CD4-positive, alpha-beta T cell treated with Interferon alpha-2 for 1 hour (primary cell): Measurements from ENCODE around the gene CCDC88C.
A peak's percentile ranks its signal among the peaks of the same experiment; 100 is the strongest.
"Not testable (repeated sequence)": the region's sequence is repeated elsewhere in the genome, so short reads cannot be mapped to it uniquely, and the experiment has no call there.

Experiments used
- DNase-seq, 2 donors: peaks; one replicate each; pipeline ENCODE4 v3.0.0-alpha.2; 2020 to 2022

The CCDC88C gene

DNA sequence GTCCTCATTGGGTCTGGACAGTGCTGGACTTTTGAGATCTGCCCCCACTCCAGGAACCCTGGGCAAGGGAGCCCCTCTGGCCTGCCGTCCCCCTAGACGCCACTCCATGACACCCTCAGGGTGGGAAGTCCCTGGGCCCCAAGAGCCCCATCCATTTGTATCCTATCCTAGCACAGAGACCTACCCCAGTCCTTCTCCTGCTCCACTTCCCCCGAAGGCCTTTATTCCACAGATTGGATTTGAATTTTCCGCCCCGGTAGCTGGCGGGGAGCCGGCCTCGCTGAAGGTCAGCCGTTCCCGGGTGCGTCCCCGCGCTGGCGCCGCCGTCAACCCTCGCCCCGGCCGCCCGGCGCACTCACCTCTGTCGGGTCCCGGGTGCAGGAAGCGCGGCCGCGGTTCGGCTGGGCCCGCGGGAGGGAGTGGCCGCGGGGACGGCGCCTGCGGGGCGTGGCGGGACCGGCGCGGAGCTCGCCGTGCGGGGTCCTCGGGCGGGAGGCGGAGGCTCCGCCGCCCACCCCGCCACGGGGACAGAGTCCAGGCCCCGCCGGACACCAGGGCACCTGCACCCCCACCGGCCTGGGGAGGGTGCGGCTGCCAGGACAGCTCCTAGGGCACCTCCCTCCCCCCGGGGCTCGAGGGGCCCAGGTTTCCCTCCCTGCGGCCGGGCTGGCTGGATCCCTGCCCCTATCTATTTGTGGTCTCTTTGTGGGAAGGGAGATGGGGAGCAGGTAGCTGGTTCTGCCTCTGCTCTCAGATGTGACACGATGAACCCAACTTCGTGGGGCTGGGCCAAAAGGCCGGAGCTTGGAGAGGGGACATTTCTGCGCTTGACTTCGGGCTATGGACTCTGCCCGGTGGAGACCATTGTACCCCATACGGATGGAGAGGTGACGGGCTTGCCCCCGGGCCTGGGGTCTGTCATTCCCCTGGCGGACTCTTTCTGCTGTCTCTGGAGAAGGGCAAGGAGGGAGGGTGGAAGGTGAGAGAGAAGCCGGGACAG is 153.2 kb downstream of the CCDC88C start:
- DNase-seq, result peak in 1 of 2 donors; percentile 47

DNA sequence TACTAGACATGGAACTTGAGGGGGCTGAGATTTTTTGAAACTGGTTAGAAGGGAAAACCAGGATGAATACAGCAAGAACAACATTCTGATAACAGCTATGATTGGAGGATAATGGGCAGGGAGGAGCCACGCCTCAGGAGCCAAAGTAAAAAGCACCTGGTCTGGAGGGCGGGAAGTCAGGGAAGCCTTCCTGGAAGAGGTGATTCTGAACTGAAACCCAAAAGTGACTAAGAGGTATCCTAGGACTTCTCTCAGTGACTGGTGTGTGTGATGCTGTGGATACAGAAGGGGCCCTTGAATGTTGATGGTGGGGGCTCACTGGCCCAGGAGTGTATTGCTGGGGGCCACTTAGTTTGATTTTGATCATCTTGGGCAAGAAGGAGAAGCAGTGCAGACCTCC is 154.3 kb downstream of the CCDC88C start:
- DNase-seq, result no peak

DNA sequence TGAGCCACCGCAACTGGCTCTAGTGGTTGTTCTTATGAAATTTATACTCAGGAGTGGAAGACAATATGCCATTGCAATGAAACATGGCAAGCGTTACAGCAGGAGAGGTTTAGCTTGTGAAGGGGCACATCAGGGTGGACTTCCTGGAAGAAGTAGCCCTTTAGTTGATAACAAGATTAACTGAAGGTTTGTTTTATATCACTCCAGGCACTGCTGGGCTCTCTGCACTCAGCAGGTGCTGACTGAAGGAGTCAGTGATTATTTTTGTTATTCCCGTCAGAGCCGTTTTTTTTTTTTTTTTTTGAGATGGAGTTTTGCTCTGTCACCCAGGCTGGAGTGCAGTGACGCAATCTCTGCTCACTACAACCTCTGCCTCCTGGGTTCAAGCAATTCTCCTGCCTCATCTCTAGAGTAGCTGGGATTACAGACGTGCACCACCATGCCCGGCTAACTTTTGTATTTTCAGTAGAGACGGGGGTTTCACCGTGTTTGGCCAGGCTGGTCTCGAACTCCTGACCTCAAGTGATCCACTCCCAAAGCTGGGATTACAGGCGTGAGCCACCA is 155.6 kb downstream of the CCDC88C start:
- DNase-seq, result no peak

DNA sequence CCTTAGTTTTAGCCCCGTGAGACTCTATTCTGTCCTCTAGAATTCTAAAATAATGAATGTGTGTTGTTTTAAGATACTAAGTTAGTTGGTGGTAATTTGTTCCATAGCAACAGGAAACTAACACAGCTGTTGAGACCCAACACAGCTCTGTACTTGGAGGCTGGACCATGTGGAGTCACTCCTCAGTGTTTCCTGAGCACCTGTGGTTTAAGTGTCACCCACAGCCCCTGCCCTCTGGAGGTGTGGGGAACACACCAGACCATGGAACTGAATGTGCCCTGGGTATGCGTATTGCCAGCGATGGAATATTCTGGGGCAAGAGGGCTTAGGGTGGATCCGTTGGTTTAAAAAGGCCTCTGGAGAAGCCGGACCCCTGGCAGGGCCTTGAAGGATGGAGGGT is 156.5 kb downstream of the CCDC88C start:
- DNase-seq, result peak; percentile 36 to 55

DNA sequence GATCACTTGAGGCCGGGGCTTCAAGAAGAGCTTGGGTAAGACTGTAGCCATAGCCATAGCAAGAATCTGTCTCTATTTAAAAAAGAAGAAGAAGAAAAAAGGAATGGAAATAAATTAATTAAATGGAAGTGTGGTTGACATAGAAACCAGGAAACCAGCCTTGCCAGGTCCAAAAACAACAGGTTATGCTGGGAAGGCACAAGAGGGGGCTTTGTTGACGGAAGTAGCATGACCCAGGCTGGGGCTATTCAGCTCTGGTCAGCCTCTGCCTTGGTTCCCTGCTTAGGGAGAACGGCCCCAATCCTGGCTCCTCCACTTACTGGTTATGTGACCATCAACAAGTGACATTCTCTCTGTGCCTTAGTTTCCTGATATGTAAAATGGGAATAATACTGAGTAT is 158.7 kb downstream of the CCDC88C start:
- DNase-seq, result no peak

DNA sequence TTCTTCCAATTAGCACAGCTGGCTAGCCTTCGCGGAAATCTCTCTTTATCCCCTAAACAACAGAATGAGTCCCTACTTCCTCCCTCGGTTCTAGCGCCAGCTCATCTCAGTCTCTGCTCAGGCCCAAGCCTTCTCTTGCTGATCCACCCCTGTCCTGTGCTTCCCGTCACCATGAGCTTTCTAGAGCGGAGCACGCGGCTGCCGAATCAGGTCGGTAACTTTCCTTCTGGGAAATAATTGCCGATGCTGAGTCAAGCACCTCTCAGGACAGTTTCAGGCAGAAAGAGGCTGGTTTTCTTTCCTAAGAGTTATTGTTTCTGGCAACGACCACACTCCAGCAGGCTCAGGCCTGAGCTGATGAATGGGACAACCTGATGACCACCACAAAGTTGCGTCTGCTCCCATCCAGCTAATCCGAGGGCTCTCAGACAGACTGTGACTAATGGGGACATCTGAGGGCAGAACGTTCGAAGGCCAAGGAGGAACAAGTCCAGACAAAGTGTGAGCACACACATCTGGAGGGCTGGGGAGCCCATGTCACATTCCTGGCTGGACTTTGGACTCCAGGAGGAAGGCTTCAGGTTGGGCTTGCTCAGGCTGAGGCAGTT is 159.5 kb downstream of the CCDC88C start:
- no peak for DNase-seq

DNA sequence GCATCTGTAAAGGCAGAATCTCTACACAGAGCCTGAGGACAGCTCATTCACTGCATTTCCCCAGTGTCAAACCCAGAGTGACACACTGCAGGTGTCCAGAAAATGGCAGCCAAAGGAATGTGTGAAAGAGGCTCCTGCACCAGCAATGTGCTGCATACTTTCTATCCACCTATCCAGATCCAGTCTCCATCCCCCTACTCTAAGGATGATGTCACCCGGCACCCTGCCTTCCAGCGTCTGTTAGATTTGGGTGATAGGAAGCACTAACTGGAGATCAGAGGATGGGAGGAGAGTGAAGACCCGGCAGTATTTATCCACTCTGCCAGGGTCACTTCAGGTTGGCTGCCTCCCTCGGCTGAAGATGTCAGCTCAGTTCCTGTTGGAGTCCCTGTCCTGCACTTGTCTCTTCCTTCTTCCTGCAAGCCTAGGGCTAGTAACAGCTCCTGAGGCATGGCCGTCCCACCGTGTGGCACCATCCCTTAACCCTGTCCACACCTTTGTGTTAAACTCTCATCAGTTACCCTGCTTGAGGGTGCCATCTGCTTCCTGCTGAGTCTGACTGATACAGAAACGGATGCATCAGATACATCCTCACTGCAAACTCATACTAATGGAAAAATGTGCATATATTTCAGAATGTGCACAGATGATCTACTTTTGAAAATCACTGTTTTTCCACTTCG is 160.2 kb downstream of the CCDC88C start:
- DNase-seq, result no peak

DNA sequence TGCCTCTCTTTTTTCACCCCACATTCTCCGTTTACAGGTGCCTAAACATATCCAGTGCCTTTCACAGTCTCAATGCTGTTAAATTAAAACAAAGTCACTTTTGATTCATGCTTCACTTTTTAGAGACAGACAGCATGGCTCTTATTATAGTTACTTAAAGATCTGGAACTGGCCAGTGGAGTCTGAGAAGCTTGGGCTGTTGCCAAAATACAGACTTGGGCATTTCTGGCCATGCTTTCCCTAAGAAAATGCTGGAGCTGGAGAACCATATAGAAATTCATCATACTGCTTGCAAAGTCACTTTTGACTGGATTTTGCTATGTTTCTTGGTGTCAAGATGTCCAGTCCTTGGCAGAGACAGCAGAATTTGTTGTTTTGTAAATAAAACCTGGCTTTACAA is 161.0 kb downstream of the CCDC88C start:
- no peak for DNase-seq

DNA sequence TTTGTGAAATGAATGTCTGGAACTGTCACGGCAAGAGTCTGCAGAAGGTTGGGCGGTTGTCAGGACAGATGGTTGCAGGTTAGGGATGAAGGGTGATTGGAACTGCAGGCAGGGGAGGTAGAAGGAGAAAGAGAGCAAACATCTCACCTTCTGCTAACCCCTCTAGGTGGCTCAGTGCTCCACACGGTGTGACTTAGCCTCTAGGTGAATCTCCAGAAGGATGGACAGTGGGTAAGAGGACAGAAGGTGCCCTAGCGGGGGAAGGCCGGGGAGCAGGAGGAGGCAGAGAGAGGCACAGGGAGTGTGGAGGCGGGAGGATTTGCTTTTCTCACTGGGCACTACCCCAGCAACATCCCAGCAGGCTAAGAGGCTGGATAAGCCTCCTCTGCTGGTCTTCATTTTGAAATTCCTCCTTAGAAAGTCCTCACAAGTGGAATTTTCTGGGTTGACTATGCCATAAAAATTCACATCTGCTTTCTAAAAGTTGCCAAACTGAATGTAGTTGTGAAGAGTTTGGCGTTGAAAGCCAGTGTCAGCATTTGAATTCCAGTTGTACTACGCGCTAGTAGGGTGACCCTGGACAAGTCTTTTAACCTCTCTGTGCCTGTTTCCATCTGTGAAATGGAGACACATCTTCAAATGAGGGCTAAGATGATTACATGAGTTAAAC is 162.5 kb downstream of the CCDC88C start:
- DNase-seq, result no peak

DNA sequence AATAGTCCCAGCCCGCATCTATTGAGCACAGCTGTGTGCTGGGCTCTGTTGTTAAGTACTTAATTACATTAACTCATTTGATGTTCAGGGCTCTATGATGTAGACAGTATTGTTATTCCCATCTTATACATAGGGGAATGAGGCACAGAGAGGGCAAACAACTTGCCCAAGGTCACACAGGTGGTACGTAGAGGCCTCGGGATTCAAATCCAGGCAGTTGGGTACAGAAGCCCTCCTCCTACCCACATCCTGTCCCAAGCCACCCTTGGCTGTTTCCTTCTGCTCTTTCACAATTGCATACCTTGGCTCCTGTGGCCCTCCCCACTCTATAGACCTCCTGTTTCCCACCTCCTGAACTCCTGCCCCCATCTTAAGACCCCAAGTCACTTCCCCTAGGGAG is 163.2 kb downstream of the CCDC88C start:
- DNase-seq, result peak in 1 of 2 donors; percentile 48

DNA sequence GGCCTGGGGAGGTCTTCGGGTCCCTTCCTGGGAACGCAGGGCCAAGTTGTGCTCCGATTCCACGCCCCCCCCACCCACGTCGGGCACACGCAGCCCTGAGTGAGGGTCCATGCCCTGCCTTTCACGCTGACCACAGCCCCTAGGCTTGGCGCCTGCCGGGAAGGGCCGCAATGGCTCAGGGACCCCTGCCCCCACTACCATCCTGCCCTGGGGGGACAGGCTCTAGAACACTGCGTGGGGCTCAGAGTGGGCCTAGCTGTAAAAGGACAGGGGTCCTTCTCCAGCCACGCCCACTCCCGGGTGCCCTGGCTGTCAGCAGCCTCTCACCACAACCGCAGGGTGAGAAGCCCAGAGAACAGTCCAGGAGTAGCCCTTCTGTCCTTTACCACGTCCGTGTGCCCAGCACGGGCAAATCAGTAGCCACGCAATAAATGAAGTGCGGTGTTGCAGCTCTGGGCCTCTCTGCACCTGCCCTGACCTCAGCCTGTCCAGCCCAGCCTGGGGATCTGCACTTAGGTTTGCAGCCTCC is 163.8 kb downstream of the CCDC88C start:
- no peak for DNase-seq

DNA sequence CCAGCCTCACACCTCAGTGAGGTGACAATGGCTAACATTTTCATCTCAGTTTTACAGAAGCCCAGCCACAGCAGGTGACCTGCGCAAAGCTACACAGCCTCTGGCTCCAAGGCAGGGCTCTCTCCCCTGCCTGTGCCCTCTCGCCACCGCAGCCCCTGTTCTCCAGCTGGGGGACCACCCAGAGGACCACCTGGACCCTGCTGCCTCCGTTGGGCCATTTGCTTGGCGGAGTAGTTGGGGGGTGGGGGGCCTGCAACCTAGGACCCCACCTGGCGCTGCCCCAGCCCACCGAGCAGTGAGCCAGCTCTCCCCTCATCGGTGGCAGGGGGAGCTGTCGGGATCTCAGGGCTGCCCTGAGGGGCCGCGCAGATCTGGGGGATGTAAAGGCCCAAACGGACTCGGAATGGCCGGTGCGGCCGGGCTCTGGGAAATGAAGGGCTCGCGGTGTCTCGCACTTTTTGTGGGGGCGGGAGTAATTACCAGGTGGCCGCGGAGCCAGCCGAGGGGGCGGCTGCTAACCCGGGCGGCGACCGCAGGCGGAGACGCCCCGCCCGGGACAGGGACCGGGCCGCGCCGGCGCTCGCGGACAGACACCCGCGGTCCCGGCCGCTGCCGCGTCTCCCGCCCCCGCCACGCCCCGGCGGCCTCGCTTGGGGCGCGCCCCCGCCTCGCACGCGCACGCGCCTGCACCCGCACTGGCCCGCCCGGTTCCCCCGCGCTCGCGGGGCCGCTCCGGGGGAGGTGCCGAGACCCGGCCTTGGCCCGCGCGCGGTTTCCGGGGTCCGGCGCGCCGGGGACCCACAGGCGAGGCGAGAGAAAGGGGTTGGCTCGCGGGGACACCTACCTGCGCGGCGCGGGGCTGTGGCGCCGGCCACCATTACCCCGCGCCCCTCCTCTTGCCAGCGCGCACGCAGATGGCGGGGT is 164.5 kb downstream of the CCDC88C start:
- peak; percentile 30 to 71 for DNase-seq

DNA sequence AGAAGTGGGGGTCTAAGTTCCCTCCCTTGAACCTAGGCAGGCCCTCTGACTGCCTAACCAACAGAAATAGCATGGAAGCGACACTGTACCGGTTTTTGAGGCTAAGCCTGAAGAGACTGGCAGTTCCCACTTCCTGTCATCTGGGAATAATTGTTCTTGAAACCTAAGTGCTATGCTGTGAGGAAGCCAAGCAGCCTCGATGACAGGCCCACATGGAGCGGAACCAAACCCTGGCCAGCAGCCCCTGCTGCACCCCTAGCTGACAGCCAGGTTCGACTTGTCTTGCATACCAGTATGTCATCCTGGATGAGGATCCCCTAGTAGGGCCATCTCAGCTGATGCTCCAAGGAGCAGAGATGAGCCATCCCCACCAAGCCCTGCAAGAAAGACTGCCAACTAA is 166.7 kb downstream of the CCDC88C start:
- no peak for DNase-seq

DNA sequence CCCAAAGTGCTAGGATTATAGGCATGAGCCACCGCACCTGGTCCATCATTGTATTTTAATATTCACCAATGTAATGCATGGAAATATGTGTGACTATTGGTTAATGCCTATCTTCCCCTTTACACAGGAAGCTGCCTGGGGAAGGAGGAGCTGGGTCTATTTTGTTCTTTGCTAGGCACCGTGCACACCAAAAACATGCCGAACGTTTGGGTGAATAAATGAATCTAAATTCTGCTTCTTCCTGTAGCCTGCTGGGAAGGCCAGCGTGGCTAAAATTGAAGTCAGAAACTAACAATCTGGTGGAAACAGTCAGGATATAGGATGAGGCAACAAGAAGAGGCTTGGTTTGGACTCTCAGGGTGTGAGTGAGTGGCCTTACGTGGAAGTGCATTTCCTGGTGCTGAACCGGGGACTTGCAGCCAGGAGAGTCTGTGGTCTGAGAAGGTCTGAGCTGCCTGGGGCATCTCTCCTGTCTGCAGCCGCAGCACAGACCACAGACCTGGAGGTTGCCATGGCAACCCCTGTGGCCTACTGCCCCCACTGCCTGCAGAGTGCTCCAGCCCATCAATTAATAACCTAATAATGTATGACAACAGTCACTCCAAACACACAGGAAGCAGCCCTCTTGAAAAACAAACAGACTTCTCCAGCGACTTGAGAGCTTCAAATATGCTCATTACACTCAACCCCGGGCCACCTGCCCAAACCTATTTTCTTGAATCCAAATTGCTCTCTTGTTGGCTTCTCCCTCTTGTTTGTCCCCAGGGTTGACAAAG is 167.6 kb downstream of the CCDC88C start:
- DNase-seq, result peak; percentile 62 to 78

DNA sequence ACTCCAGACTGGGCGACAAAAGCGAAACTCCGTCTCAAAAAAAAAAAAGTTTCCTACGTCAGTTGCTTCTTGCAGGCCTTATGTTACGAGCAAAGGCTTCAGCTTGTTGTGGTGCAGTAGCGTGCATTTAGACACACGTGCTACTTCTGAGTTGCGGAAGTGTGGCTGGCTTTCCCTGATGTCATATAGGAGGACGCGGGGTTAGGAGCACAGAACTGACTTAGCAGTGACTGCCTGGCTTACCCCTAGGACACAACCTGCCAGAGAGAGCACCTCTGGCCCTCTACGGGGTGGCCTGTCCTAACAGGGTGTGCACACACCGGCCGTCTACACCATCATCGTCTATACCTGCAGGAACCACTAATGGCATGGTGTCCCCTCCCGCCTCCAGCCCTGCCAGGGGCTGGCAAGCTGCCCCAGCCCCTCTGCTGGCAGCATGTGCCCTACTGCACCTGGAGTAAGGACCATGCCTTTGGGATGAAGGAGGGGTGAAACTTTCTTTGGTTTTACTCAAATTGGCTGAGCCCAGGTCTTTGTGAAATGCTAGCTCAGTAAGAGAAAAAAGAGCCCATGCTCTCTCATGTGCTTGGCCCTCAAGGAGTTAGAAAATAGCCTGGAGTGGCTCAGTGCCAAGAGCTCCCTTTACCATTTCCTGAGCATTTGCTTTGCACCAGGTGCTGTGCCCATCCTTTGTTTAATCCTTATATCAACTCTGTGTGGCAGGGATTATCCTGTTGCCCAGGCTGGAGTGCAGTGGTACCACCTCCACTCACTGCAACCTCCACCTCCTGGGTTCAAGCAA is 171.4 kb downstream of the CCDC88C start:
- peak; percentile 87 to 91 for DNase-seq

DNA sequence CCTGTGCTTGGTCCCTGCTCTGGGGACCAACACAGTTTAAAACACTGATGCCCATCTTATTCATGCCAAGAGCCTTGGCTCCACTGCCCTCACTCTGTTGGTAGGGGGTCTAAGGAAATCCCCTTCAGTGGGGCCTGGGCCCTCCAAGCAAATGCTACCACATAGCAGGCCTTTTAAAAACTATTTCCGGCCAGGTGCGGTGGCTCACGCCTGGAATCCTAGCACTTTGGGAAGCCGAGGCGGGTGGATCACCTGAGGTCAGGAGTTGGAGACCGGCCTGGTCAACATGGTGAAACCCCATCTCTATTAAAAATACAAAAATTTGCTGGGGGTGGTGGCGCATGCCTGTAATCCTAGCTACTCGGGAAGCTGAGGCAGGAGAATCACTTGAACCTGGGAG is 172.0 kb downstream of the CCDC88C start:
- DNase-seq, result not testable (repeated sequence)

DNA sequence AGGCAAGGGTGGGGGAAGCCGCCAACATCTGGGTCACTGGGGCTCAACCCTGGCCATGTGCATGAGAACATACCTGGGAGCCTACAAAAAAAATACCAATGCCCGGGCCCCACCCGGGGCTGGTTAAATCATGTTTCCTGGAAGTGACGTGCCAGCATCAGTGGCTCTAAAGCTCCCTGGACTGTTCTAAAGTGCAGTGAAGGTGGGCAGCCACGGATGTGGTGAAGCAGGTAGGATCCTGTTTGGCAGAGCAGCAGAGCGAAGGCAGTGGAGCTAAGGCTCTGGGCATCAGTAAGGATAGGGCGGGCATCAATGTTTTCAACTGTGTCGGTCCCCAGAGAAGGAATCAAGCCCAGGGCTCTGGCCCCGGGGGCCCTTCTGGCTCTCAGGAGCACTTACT is 172.6 kb downstream of the CCDC88C start:
- DNase-seq, result peak; percentile 83 to 92

DNA sequence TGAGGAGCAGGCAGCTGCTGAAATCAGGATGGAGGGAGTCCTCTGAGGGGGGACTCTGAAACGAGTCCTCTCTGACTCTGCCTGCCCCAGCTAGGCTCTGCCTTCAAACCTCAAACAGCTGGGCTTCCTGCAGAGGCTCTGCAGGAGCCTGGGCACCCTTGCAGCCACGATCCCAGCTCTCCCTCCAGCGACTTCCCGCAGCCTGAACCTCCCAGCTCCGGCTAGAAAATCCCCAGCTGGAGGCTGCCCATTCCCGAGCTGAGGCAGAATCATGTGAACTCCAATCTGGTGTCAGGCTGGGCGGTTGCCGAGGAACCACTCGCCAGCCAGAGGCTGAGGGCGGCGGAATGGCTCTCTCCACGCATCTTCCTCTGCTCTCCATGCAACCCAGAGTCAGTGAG is 173.1 kb downstream of the CCDC88C start, which contains the start of gene GPR68:
Gene GPR68 (minus strand): TSS at position 204 of the 401 bp plus-strand sequence. CDS start 9,654 bp downstream, outside the sequence.
- DNase-seq, result peak in 1 of 2 donors; percentile 60

DNA sequence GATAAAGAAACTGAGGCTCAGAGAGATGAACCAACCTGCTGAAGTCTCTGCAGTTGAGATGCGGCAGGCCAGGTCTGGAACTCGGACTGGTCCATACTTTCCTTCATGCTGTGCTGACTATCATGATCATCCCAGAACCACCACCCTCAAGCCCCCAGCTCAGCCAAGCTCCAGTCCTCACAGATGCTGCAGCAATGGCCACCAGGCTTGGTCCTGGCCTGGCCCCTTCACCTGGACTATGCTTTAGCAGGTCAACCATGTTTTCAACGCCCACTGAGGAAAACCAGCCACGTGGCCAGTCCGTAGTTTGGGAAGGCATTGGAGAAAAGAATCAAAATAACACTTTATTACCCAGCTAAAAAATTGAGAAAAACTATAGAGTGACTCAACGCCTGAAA is 174.5 kb downstream of the CCDC88C start:
- no peak for DNase-seq
